HCT116 (cell line): ENCODE measurements around the gene ZNF215. TPM values are rescaled to one million over a fixed set of nuclear protein-coding genes. Genes with fewer than 3 reads are reported as not detected.
A peak's percentile ranks its signal among the peaks of the same experiment; 100 is the strongest.

Source experiments
- ATAC-seq: fragments of 200-7000 bp; cut with Tn5 transposase; 2 replicates; pipeline ENCODE4 v1.9.1; 2020; ENCODE audit warnings: mild to moderate bottlenecking, moderate library complexity
- BruUV-seq: library from RNA; stranded (reverse); fragments of 400-500 nt; replicated peaks from 2 replicates; lab custom pipeline; 2021; lab: Mats Ljungman, UMichigan
- CTCF ChIA-PET: fragments of 300-600 bp; sonication (Branson Sonifier 250); formaldehyde crosslinking; loops from one replicate; lab custom pipeline; 2021; ENCODE audit warnings: antibody characterized with exemption; lab: Charles Lee
- POLR2A ChIA-PET: fragments of 300-600, 350-600 bp; sonication (Branson Sonifier 250); formaldehyde crosslinking; loops from one replicate; lab custom pipeline; 2021; ENCODE audit warnings: antibody characterized with exemption; lab: Charles Lee
- RAD21 ChIA-PET, 2 experiments: fragments of 300-600 bp; sonication (Branson Sonifier 250); formaldehyde crosslinking; loops; one replicate each; lab custom pipeline; 2023; ENCODE audit warnings: low total read pairs in 2 of 2; ENCODE audit not compliant: uncharacterized antibody in 2 of 2, unreplicated experiment in 2 of 2, low non-redundant PET in 1 of 2; lab: Charles Lee
- DNase-seq: peaks from one replicate; pipeline ENCODE4 v3.0.0-alpha.2; 2010; ENCODE audit warnings: low read depth, low spot score
- H2AFZ ChIP-seq: fragments of 200-600 bp; shearing (Covaris generic), sonication (generic); 2 replicates; pipeline ENCODE4 v1.6.1; 2017; ENCODE audit warnings: low read depth, mixed run types, mixed read lengths, antibody characterized with exemption, low read length; ENCODE audit not compliant: poor library complexity, severe bottlenecking
- H3K27ac ChIP-seq: 2 replicates; pipeline ENCODE4 v1.5.1; 2012; ENCODE audit warnings: low read depth, low read length
- H3K27me3 ChIP-seq: fragments of 200-600 bp; sonication (generic); 2 replicates; pipeline ENCODE4 v1.6.1; 2016; ENCODE audit warnings: mixed run types, low read length, mixed read lengths; ENCODE audit not compliant: insufficient read depth
- H3K36me3 ChIP-seq, 2 experiments: fragments of 200-500 bp in 1 of 2; fragments of 200-600 bp in 1 of 2; sonication (Bioruptor generic) in 1 of 2; sonication (generic) in 1 of 2; 2 replicates each; pipeline versions ENCODE4 v1.5.1 to v1.6.1; 2014 to 2016; ENCODE audit warnings: low read length in 2 of 2, inconsistent platforms in 1 of 2, mixed read lengths in 1 of 2, mixed run types in 1 of 2; ENCODE audit not compliant: insufficient read depth in 2 of 2, control insufficient read depth in 1 of 2
- H3K4me1 ChIP-seq, 2 experiments: fragments of 200-600 bp in 1 of 2; sonication (generic) in 1 of 2; 2 replicates each; pipeline versions ENCODE4 v1.5.1 to v1.6.1; 2012 to 2017; ENCODE audit warnings: low read length in 2 of 2, inconsistent platforms in 1 of 2, mild to moderate bottlenecking in 1 of 2, mixed read lengths in 1 of 2, mixed run types in 1 of 2, moderate library complexity in 1 of 2; ENCODE audit not compliant: insufficient read depth in 2 of 2, control insufficient read depth in 1 of 2
- H3K4me2 ChIP-seq: fragments of 200-600 bp; sonication (generic); 2 replicates; pipeline ENCODE4 v1.6.1; 2017; ENCODE audit warnings: mixed run types, low read length, mixed read lengths
- H3K4me3 ChIP-seq, 2 experiments: fragments of 200-600 bp in 1 of 2; sonication (generic) in 1 of 2; replicated peaks in 1 of 2; 2 replicates each; pipeline ENCODE4 v1.5.1; 2011 to 2016; ENCODE audit warnings: low read length in 2 of 2, control low read depth in 1 of 2, low read depth in 1 of 2, mild to moderate bottlenecking in 1 of 2, mixed read lengths in 1 of 2, mixed run types in 1 of 2
- H3K79me2 ChIP-seq: fragments of 200-600 bp; sonication (generic); 2 replicates; pipeline ENCODE4 v1.6.1; 2017; ENCODE audit warnings: mild to moderate bottlenecking, mixed run types, low read length, moderate library complexity, mixed read lengths; ENCODE audit not compliant: insufficient read depth
- H3K9ac ChIP-seq: fragments of 200-600 bp; sonication (generic); 2 replicates; pipeline ENCODE4 v1.6.1; 2016; ENCODE audit warnings: low read length, mixed read lengths
- H3K9me2 ChIP-seq: fragments of 200-600 bp; sonication (generic), shearing (Covaris generic); 2 replicates; pipeline ENCODE4 v1.6.1; 2017; ENCODE audit warnings: mixed run types, mild to moderate bottlenecking, moderate library complexity; ENCODE audit not compliant: insufficient read depth
- H3K9me3 ChIP-seq, 2 experiments: fragments of 200-500 bp in 1 of 2; fragments of 200-600 bp in 1 of 2; sonication (Bioruptor generic) in 1 of 2; sonication (generic) in 1 of 2; 2 replicates each; pipeline ENCODE4 v1.6.1; 2014 to 2017; ENCODE audit warnings: low read length in 2 of 2, mixed read lengths in 2 of 2, inconsistent platforms in 1 of 2, low read depth in 1 of 2, mild to moderate bottlenecking in 1 of 2, mixed run types in 1 of 2, moderate library complexity in 1 of 2; ENCODE audit not compliant: control insufficient read depth in 1 of 2, insufficient read depth in 1 of 2
- H4K20me1 ChIP-seq: fragments of 200-600 bp; sonication (generic), shearing (Covaris generic); 2 replicates; pipeline ENCODE4 v1.6.1; 2017; ENCODE audit warnings: mixed run types, mild to moderate bottlenecking, moderate library complexity; ENCODE audit not compliant: insufficient read depth
- ATF3 ChIP-seq: IDR thresholded peaks from 2 replicates; pipeline ENCODE4 v1.6.1; 2012
- EGR1 ChIP-seq: IDR thresholded peaks from 2 replicates; pipeline ENCODE4 v1.6.1; 2012; ENCODE audit warnings: low read depth
- ELF1 ChIP-seq: IDR thresholded peaks from 2 replicates; pipeline ENCODE4 v1.6.1; 2012; ENCODE audit warnings: low read depth, borderline replicate concordance
- EZH2 ChIP-seq: fragments of 200-600 bp; sonication (generic); IDR thresholded peaks from 2 replicates; pipeline ENCODE4 v1.6.1; 2017; ENCODE audit warnings: antibody characterized with exemption, mixed run types
- JUND ChIP-seq: IDR thresholded peaks from 2 replicates; pipeline ENCODE4 v1.6.1; 2012
- MAX ChIP-seq: IDR thresholded peaks from 2 replicates; pipeline ENCODE4 v1.6.1; 2012
- POLR2AphosphoS5 ChIP-seq: IDR thresholded peaks from 2 replicates; pipeline ENCODE4 v1.6.1; 2011; ENCODE audit warnings: mild to moderate bottlenecking, low read depth, low read length, moderate library complexity
- RAD21 ChIP-seq: IDR thresholded peaks from 2 replicates; pipeline ENCODE4 v1.6.1; 2012; ENCODE audit warnings: low read depth, mild to moderate bottlenecking
- SIN3A ChIP-seq: IDR thresholded peaks from 2 replicates; pipeline ENCODE4 v1.6.1; 2012; ENCODE audit warnings: low read depth
- TCF7L2 ChIP-seq: IDR thresholded peaks from 2 replicates; pipeline ENCODE4 v1.7.0; 2011; ENCODE audit warnings: borderline replicate concordance, inconsistent platforms; ENCODE audit not compliant: insufficient read depth, insufficient read length; ENCODE audit errors: extremely low read depth
- intact Hi-C: fragments of 100-400 bp; cut with micrococcal nuclease; formaldehyde crosslinking; loops from 2 replicates; pipeline ENCODE4 v1.10.0; 2022
- total RNA-seq: library from RNA; stranded (reverse); gene quantifications from one replicate; pipeline ENCODE4 v1.2.1, GENCODE V29; 2021; ENCODE audit not compliant: unreplicated experiment

ZNF215 gene
- total RNA-seq, 1 experiment from 2014 or later: 9.9 TPM

- 0 out of 2 replicates have a peak, but pooled peaks have one; percentile 51 for TF ChIP-seq SIN3A
- TF ChIP-seq JUND: no peak
- peak; percentile 82 for TF ChIP-seq EGR1
- no peak for TF ChIP-seq TCF7L2
- peak; percentile 62 for TF ChIP-seq POLR2AphosphoS5
- TF ChIP-seq RAD21: no peak
- no peak for TF ChIP-seq ELF1
Observed at GRCh38 chr11:6926208-6927029, at the start of gene ZNF215 (continued).

- H3K27me3 ChIP-seq: peaks cover 20% of the 10 kb centered on the region
- no peak overlapping the region for H3K4me3 ChIP-seq
- H3K4me2 ChIP-seq: no peak overlapping the region
- POLR2A ChIA-PET: no interaction called here
- no peaks in the 10 kb centered on the region for H4K20me1 ChIP-seq
- H3K79me2 ChIP-seq: no peaks in the 10 kb centered on the region
- intact Hi-C loops: no loop called here
- no peak for ATAC-seq
- H3K27ac ChIP-seq: no peak overlapping the region
- RAD21 ChIA-PET: no interaction called here
- H3K9ac ChIP-seq: no peak overlapping the region
- TF ChIP-seq EZH2 (no peak), EGR1 (no peak), ATF3 (no peak), MAX (no peak)
- no peaks in the 10 kb centered on the region for H3K9me3 ChIP-seq
- no peaks in the 10 kb centered on the region for H3K4me1 ChIP-seq
- CTCF ChIA-PET: no interaction called here
- H3K9me2 ChIP-seq: no peaks in the 10 kb centered on the region
- DNase-seq: no peak
- H3K36me3 ChIP-seq: no peaks in the 10 kb centered on the region
- no TSS peak for BruUV-seq
- H2AFZ ChIP-seq: no peak overlapping the region
Observed at GRCh38 chr11:6876914-6877313, 49.3 kb upstream of the ZNF215 start.
